H1 (cell line): ENCODE data around the gene FXYD5. TPM values are rescaled to one million over a fixed set of nuclear protein-coding genes. Genes with fewer than 3 reads are reported as not detected.

Source experiments
- CTCF ChIA-PET: fragments of 300-600 bp; sonication (Branson Sonifier 250); formaldehyde crosslinking; loops from one replicate; lab custom pipeline; 2021; ENCODE audit not compliant: partially characterized antibody; lab: Charles Lee
- POLR2A ChIA-PET: fragments of 300-600 bp; sonication (Branson Sonifier 250); formaldehyde crosslinking; loops from one replicate; lab custom pipeline; 2021; ENCODE audit warnings: inconsistent platforms; ENCODE audit not compliant: partially characterized antibody; lab: Charles Lee
- DNase-seq, 2 experiments: peaks; one replicate each; pipeline versions ENCODE4 v3.0.0 to v3.0.0-alpha.2; 2010 to 2022; ENCODE audit warnings: low spot score in 2 of 2, low read depth in 1 of 2, mixed read lengths in 1 of 2
- FAIRE-seq: peaks from 2 replicates; lab custom pipeline; 2011; peaks lifted over from hg19 to GRCh38; lab: Jason Lieb, UNC
- H2AFZ ChIP-seq: 2 replicates; pipeline ENCODE4 v1.8.1; 2012; ENCODE audit warnings: low read length, inconsistent platforms
- H2AK5ac ChIP-seq: 2 replicates; pipeline ENCODE4 v1.6.1; 2013; ENCODE audit warnings: low read depth, low read length
- H2BK120ac ChIP-seq: replicated peaks from 2 replicates; pipeline ENCODE3; 2013; ENCODE audit warnings: low read depth, low read length, inconsistent platforms
- H2BK12ac ChIP-seq: 2 replicates; pipeline ENCODE4 v1.6.1; 2013; ENCODE audit warnings: low read depth, low read length
- H2BK15ac ChIP-seq: 2 replicates; pipeline ENCODE4 v1.6.1; 2013; ENCODE audit warnings: low read length
- H2BK20ac ChIP-seq: 2 replicates; pipeline ENCODE4 v1.6.1; 2013; ENCODE audit warnings: low read length
- H2BK5ac ChIP-seq: 2 replicates; pipeline ENCODE4 v1.6.1; 2013; ENCODE audit warnings: low read depth, low read length
- H3K14ac ChIP-seq: 2 replicates; pipeline ENCODE4 v1.6.1; 2013; ENCODE audit warnings: inconsistent platforms; ENCODE audit not compliant: insufficient read length
- H3K18ac ChIP-seq: 2 replicates; pipeline ENCODE4 v1.6.1; 2013; ENCODE audit warnings: low read length; ENCODE audit errors: extremely low read depth
- H3K23ac ChIP-seq: 2 replicates; pipeline ENCODE4 v1.6.1; 2013; ENCODE audit warnings: inconsistent platforms; ENCODE audit not compliant: insufficient read length
- H3K23me2 ChIP-seq: 2 replicates; pipeline ENCODE4 v1.6.1; 2013; ENCODE audit warnings: low read depth, low read length
- H3K27ac ChIP-seq: 2 replicates; pipeline ENCODE4 v1.6.1; 2011; ENCODE audit warnings: low read depth, low read length, inconsistent platforms
- H3K27me3 ChIP-seq, 4 experiments: replicated peaks in 1 of 4; 1 replicate in 1 of 4; 2 replicates in 3 of 4; pipeline versions ENCODE4 v1.6.1 to v1.8.1; 2011 to 2013; ENCODE audit warnings: low read length in 3 of 4, mild to moderate bottlenecking in 3 of 4, inconsistent platforms in 2 of 4, mixed read lengths in 2 of 4, moderate library complexity in 1 of 4; ENCODE audit not compliant: control insufficient read depth in 3 of 4, insufficient read depth in 3 of 4; ENCODE audit errors: extremely low read depth in 1 of 4
- H3K36me3 ChIP-seq, 4 experiments: 2 replicates each; pipeline versions ENCODE4 v1.6.1 to v1.8.1; 2011 to 2013; ENCODE audit warnings: mild to moderate bottlenecking in 4 of 4, low read length in 3 of 4, moderate library complexity in 2 of 4, control low read depth in 1 of 4, inconsistent platforms in 1 of 4; ENCODE audit not compliant: insufficient read depth in 4 of 4, control insufficient read depth in 2 of 4
- H3K4ac ChIP-seq: replicated peaks from 2 replicates; pipeline ENCODE3; 2013; ENCODE audit warnings: low read length, low read depth, mixed read lengths, inconsistent platforms; ENCODE audit not compliant: insufficient read length
- H3K4me1 ChIP-seq, 4 experiments: replicated peaks in 1 of 4; 1 replicate in 1 of 4; 2 replicates in 3 of 4; pipeline versions ENCODE4 v1.6.1 to v1.8.1; 2011 to 2013; ENCODE audit warnings: low read length in 3 of 4, inconsistent platforms in 2 of 4, mixed read lengths in 1 of 4; ENCODE audit not compliant: insufficient read depth in 4 of 4, control insufficient read depth in 3 of 4
- H3K4me2 ChIP-seq, 2 experiments: 2 replicates each; pipeline versions ENCODE4 v1.6.1 to v1.8.1; 2011 to 2013; ENCODE audit warnings: low read depth in 2 of 2, low read length in 2 of 2, control low read depth in 1 of 2, inconsistent platforms in 1 of 2, mild to moderate bottlenecking in 1 of 2; ENCODE audit not compliant: insufficient read depth in 1 of 2
- H3K4me3 ChIP-seq, 4 experiments: fragments of 200-600, 300-600 bp in 1 of 4; sonication (generic), shearing (Covaris generic), sonication (Bioruptor Twin) in 1 of 4; 2 replicates each; pipeline versions ENCODE4 v1.5.1 to v1.8.1; 2011 to 2016; ENCODE audit warnings: low read length in 4 of 4, low read depth in 3 of 4, control low read depth in 2 of 4, inconsistent platforms in 2 of 4, mild to moderate bottlenecking in 2 of 4, mixed read lengths in 1 of 4, moderate library complexity in 1 of 4; ENCODE audit not compliant: insufficient read depth in 2 of 4; ENCODE audit errors: extremely low read depth in 1 of 4
- H3K56ac ChIP-seq: replicated peaks from 2 replicates; pipeline ENCODE3; 2013; ENCODE audit warnings: low read depth, mild to moderate bottlenecking, mixed read lengths, low read length, inconsistent platforms; ENCODE audit not compliant: insufficient read length
- H3K79me1 ChIP-seq: 2 replicates; pipeline ENCODE4 v1.6.1; 2013; ENCODE audit warnings: low read depth, low read length, control low read depth
- H3K79me2 ChIP-seq, 2 experiments: 2 replicates each; pipeline versions ENCODE4 v1.6.1 to v1.8.1; 2012 to 2013; ENCODE audit warnings: low read length in 2 of 2, mild to moderate bottlenecking in 2 of 2, inconsistent platforms in 1 of 2; ENCODE audit not compliant: insufficient read depth in 2 of 2, control insufficient read depth in 1 of 2
- H3K9ac ChIP-seq, 4 experiments: replicated peaks in 1 of 4; 1 replicate in 1 of 4; 2 replicates in 3 of 4; pipeline versions ENCODE4 v1.6.1 to v1.8.1; 2011 to 2013; ENCODE audit warnings: low read depth in 3 of 4, low read length in 3 of 4, control low read depth in 2 of 4, mild to moderate bottlenecking in 2 of 4, moderate library complexity in 2 of 4, inconsistent platforms in 1 of 4; ENCODE audit errors: extremely low read depth in 1 of 4
- H3K9me3 ChIP-seq, 2 experiments: 2 replicates each; pipeline versions ENCODE4 v1.6.1 to v1.8.1; 2012 to 2013; ENCODE audit warnings: mild to moderate bottlenecking in 2 of 2, moderate library complexity in 2 of 2, control low read depth in 1 of 2, inconsistent platforms in 1 of 2, low read depth in 1 of 2, low read length in 1 of 2, mixed read lengths in 1 of 2; ENCODE audit not compliant: insufficient read depth in 2 of 2
- H4K20me1 ChIP-seq, 2 experiments: replicated peaks in 1 of 2; 2 replicates each; pipeline versions ENCODE3 to v1.8.1; 2011 to 2013; ENCODE audit warnings: inconsistent platforms in 2 of 2, low read length in 2 of 2, mild to moderate bottlenecking in 1 of 2; ENCODE audit not compliant: insufficient read depth in 2 of 2, control insufficient read depth in 1 of 2
- H4K5ac ChIP-seq: 2 replicates; pipeline ENCODE4 v1.6.1; 2013; ENCODE audit warnings: low read length, low read depth, mixed read lengths, inconsistent platforms; ENCODE audit not compliant: insufficient read length
- H4K8ac ChIP-seq: 2 replicates; pipeline ENCODE4 v1.8.0; 2013; ENCODE audit warnings: mild to moderate bottlenecking, moderate library complexity, low read length, inconsistent platforms; ENCODE audit not compliant: insufficient read depth; ENCODE audit errors: extremely low read depth
- H4K91ac ChIP-seq: replicated peaks from 2 replicates; pipeline ENCODE3; 2013; ENCODE audit warnings: low read length, mixed read lengths, inconsistent platforms; ENCODE audit not compliant: insufficient read length
- BACH1 ChIP-seq: IDR thresholded peaks from 2 replicates; pipeline ENCODE4 v1.6.1; 2012; ENCODE audit warnings: low read length, improper control_type of control experiment
- GABPA ChIP-seq: IDR thresholded peaks from 2 replicates; pipeline ENCODE4 v1.6.1; 2011; ENCODE audit warnings: mild to moderate bottlenecking, low read length, moderate library complexity, borderline replicate concordance; ENCODE audit not compliant: insufficient read depth
- WGBS, 2 experiments: shearing (Covaris generic) in 1 of 2; methylation state at CpG; one replicate each; pipeline versions ENCODE4 v1.1.6 to v1.1.7; 2013 to 2015; ENCODE audit warnings: low lambda C conversion rate in 2 of 2, mixed read lengths in 2 of 2, inconsistent platforms in 1 of 2, low coverage in 1 of 2, missing lambda C conversion rate in 1 of 2; ENCODE audit not compliant: insufficient replicate concordance in 2 of 2, insufficient coverage in 1 of 2, insufficient read length in 1 of 2; ENCODE audit errors: extremely low coverage in 1 of 2, missing lambda C conversion rate in 1 of 2; 5-methylcytosine and 5-hydroxymethylcytosine counted together
- polyA plus RNA-seq, 7 experiments: library from polyadenylated mRNA; depleted of rRNA in 3 of 7; stranded (reverse) in 5 of 7; unstranded in 2 of 7; fragments of >200 nt in 5 of 7; fragments of 200-250 nt in 2 of 7; gene quantifications; 1 replicate in 5 of 7; 2 replicates in 1 of 7; 4 replicates in 1 of 7; pipeline versions ENCODE4 v1.2.1 to v1.2.3, GENCODE V29; 2011 to 2013; ENCODE audit warnings: missing spikeins in 2 of 7, mixed read lengths in 2 of 7
- total RNA-seq: library from RNA; stranded (reverse); fragmentation: NEBNext Ultra II Directional; extraction: Animal tissue kit (Norgen Biotek cat#: 25700); gene quantifications from 2 replicates; pipeline ENCODE4 v1.2.1, GENCODE V29; 2021

FXYD5 gene
- total and polyA plus RNA-seq, 2 of the 8 experiments (the other 6 are each of a cell fraction or from before 2014, with no cell fraction given) = 99.0 to 191 TPM

- Histone ChIP-seq H2AFZ (no peak overlapping the region), H3K27me3 (no peaks in the 10 kb centered on the region), H3K23ac (no peak overlapping the region), H4K20me1 (peaks cover 0 to 3% of the 10 kb centered on the region in 2 experiments), H2BK15ac (no peak overlapping the region), H2AK5ac (no peak overlapping the region), H4K5ac (no peak overlapping the region), H2BK20ac (no peak overlapping the region), H3K36me3 (peaks cover 5 to 44% (median 28%) of the 10 kb centered on the region in 4 experiments; a peak in 7 of 8 replicates), H3K4me1 (no peaks in the 10 kb centered on the region), H3K56ac (no peak overlapping the region), H3K79me1 (no peaks in the 10 kb centered on the region; the same call in 1 of the 2 replicates), H4K91ac (no peak overlapping the region), H2BK5ac (no peak overlapping the region), H3K9ac (no peak overlapping the region), H4K8ac (no peak overlapping the region), H3K9me3 (0 out of 4 replicates have a peak, but pooled peaks cover 0 to 2% of the 10 kb centered on the region in 2 experiments), H3K23me2 (no peaks in the 10 kb centered on the region), H3K18ac (no peak overlapping the region), H3K27ac (no peak overlapping the region), H2BK12ac (no peak overlapping the region), H3K4ac (no peak overlapping the region), H3K79me2 (no peaks in the 10 kb centered on the region), H3K14ac (no peak overlapping the region), H3K4me2 (no peak overlapping the region), H3K4me3 (no peak overlapping the region), H2BK120ac (no peak overlapping the region)
- FAIRE-seq = no peak
- TF ChIP-seq GABPA (no peak), BACH1 (no peak)
- no peak for DNase-seq
- CTCF ChIA-PET = interaction anchor here (0.6 to 3.2 kb wide), 9 partner anchors 11 to 112 kb away, joined by 3 to 16 read pairs (median 4); partner anchors contain the start of gene FXYD5
- POLR2A ChIA-PET = interaction anchor here (0.6 to 1.9 kb wide), 8 partner anchors 8 to 132 kb away, joined by 3 to 8 read pairs (median 4); partner anchors contain the start of gene FXYD5
- whole genome bisulfite sequencing, 2 experiments = 84% methylated on average over 5 of the region's 5 CpGs; no CpG with 5 or more reads in 1 of the 2 experiments
Observed at GRCh38 chr19:35167251-35168119, 12.9 kb downstream of the FXYD5 start.
